Measurements from ENCODE around the gene CATSPERD. TPM values are rescaled to one million over a fixed set of nuclear protein-coding genes. Genes with fewer than 3 reads are reported as not detected.

The CATSPERD gene
- total and polyA plus RNA-seq, 12 donors, result not detected

- no peak for DNase-seq
- Histone ChIP-seq H3K27me3 (no peaks in the 10 kb centered on the region), H3K4me3 (no peak overlapping the region), H3K36me3 (replicated peaks in 1 of 2) (no peaks in the 10 kb centered on the region), H3K9me3 (replicated peaks in 1 of 3) (no peaks in the 10 kb centered on the region), H3K27ac (no peak overlapping the region), H3K4me1 (replicated peaks in 1 of 2) (peaks cover 8 to 11% of the 10 kb centered on the region in 2 donors)
- intact Hi-C loops (cut with DNase I), result no loop called here
- TF ChIP-seq CTCF (IDR thresholded peaks at IDR 0.05) (no peak), POLR2A (IDR thresholded peaks at IDR 0.05) (no peak)
- 47 to 78% (median 60%) methylated on average over 6 to 30 of the region's 30 CpGs for WGBS, 4 donors
Measured at GRCh38 chr19:5822181-5822844, 101.9 kb downstream of the CATSPERD start.

- intact Hi-C loops (cut with DNase I), result no loop called here
Measured at GRCh38 chr19:5823579-5824281, 103.3 kb downstream of the CATSPERD start.

GRCh38 chr19:5824751-5825150 lies 104.3 kb downstream of the CATSPERD start:
- no peak for DNase-seq
- TF ChIP-seq CTCF (IDR thresholded peaks at IDR 0.05) (no peak), POLR2A (IDR thresholded peaks at IDR 0.05) (no peak)
- WGBS, 4 donors, result 87 to 93% (median 90%) methylated on average over 10 of the region's 10 CpGs
- Histone ChIP-seq H3K4me1 (replicated peaks in 1 of 2) (peaks cover 14 to 18% of the 10 kb centered on the region in 2 donors), H3K27ac (no peak overlapping the region), H3K4me3 (no peak overlapping the region), H3K36me3 (replicated peaks in 1 of 2) (no peaks in the 10 kb centered on the region), H3K27me3 (no peaks in the 10 kb centered on the region), H3K9me3 (replicated peaks in 1 of 3) (no peaks in the 10 kb centered on the region)
- intact Hi-C loops (cut with DNase I), result no loop called here

More at GRCh38 chr19:5823579-5824281, 103.3 kb downstream of the CATSPERD start:
- Histone ChIP-seq H3K36me3 (replicated peaks in 1 of 2) (no peaks in the 10 kb centered on the region), H3K4me1 (replicated peaks in 1 of 2) (peaks cover 8 to 13% of the 10 kb centered on the region in 2 donors), H3K27ac (no peak overlapping the region), H3K4me3 (no peak overlapping the region), H3K9me3 (replicated peaks in 1 of 3) (no peaks in the 10 kb centered on the region), H3K27me3 (no peaks in the 10 kb centered on the region)
- TF ChIP-seq POLR2A (IDR thresholded peaks at IDR 0.05) (no peak), CTCF (IDR thresholded peaks at IDR 0.05) (peak in 2 of 6 experiments; percentile 11 to 18)
- WGBS, 4 donors, result 82 to 91% (median 87%) methylated on average over 12 to 30 of the region's 30 CpGs
- DNase-seq, result peak in 2 of 7 donors; percentile 32 to 48

- 93 to 95% (median 94%) methylated on average over 9 to 21 of the region's 21 CpGs for WGBS, 4 donors
- H3K27me3 ChIP-seq, result no peaks in the 10 kb centered on the region
- H3K4me1 ChIP-seq (replicated peaks in 1 of 2), result peaks cover 14 to 18% of the 10 kb centered on the region in 2 donors
- H3K9me3 ChIP-seq (replicated peaks in 1 of 3), result no peaks in the 10 kb centered on the region
- intact Hi-C loops (cut with DNase I), result no loop called here
- no peaks in the 10 kb centered on the region for H3K36me3 ChIP-seq (replicated peaks in 1 of 2)
- no peak overlapping the region for H3K27ac ChIP-seq
- no peak for DNase-seq
- TF ChIP-seq CTCF (IDR thresholded peaks at IDR 0.05) (no peak), POLR2A (IDR thresholded peaks at IDR 0.05) (no peak)
- no peak overlapping the region for H3K4me3 ChIP-seq
Measured at GRCh38 chr19:5825178-5825577, 104.7 kb downstream of the CATSPERD start.
